ENCODE results near the gene IMPG2. TPM values are rescaled to one million over a fixed set of nuclear protein-coding genes. Genes with fewer than 3 reads are reported as not detected.
A peak's percentile ranks its signal among the peaks of the same experiment; 100 is the strongest.

Gene IMPG2
- total RNA-seq, 2 donors from 2014 or later: 0.18 to 0.26 TPM

DNA sequence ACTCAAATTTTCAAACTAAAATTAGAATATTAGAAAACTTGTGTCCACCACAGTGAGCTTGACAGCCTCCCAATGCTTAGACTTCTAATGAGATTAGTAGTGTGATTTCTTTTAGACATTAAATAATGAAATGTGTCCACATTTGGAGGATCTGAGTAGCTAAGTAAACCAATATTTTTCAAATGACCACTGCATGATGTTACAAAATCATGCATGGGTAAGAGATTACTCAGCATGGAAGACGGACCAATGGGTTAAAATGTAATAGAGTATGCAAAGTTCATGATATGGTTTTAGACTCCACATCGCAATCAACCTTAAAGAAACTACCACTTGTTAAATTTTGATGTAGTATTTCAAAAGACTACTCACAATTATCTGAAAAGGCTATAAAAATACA is 130.6 kb downstream of the IMPG2 start:
- TF ChIP-seq, protein P1, sequence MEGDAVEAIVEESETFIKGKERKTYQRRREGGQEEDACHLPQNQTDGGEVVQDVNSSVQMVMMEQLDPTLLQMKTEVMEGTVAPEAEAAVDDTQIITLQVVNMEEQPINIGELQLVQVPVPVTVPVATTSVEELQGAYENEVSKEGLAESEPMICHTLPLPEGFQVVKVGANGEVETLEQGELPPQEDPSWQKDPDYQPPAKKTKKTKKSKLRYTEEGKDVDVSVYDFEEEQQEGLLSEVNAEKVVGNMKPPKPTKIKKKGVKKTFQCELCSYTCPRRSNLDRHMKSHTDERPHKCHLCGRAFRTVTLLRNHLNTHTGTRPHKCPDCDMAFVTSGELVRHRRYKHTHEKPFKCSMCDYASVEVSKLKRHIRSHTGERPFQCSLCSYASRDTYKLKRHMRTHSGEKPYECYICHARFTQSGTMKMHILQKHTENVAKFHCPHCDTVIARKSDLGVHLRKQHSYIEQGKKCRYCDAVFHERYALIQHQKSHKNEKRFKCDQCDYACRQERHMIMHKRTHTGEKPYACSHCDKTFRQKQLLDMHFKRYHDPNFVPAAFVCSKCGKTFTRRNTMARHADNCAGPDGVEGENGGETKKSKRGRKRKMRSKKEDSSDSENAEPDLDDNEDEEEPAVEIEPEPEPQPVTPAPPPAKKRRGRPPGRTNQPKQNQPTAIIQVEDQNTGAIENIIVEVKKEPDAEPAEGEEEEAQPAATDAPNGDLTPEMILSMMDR (conservative IDR thresholded peaks at IDR 0.05): no peak
- Mint-ChIP-seq H3K4me3 (no peak overlapping the region), H3K9me3 (peaks cover 14% of the 10 kb centered on the region), H3K36me3 (ENCODE audit: low read depth) (no peaks in the 10 kb centered on the region), H3K27me3 (ENCODE audit: insufficient read depth) (no peaks in the 10 kb centered on the region), H3K4me1 (no peaks in the 10 kb centered on the region), H3K27ac (no peak overlapping the region)
- H3K9ac ChIP-seq (ENCODE audit: extremely low read depth, low read length, poor library complexity, severe bottlenecking): no peak overlapping the region
- no peak overlapping the region for H3K4me3 ChIP-seq (ENCODE audit: low read length)
- no peaks in the 10 kb centered on the region for H3K4me1 ChIP-seq (ENCODE audit: control insufficient read depth, insufficient read depth, low read length)
- H3K27me3 ChIP-seq (ENCODE audit: control insufficient read depth, insufficient read depth, low read length, poor library complexity, severe bottlenecking): no peaks in the 10 kb centered on the region
- 93% methylated on average over 2 of the region's 2 CpGs; no CpG with 5 or more reads in 1 of the 2 experiments for WGBS, 2 experiments (ENCODE audit: insufficient coverage in 1 of 2, insufficient read length in 1 of 2)
- H3K36me3 ChIP-seq (ENCODE audit: control insufficient read depth, insufficient read depth, low read length): no peaks in the 10 kb centered on the region
- no peak for DNase-seq
- H3K27ac ChIP-seq (ENCODE audit: low read depth, low read length): no peak overlapping the region
- H3K9me3 ChIP-seq (ENCODE audit: control insufficient read depth, low read length): peaks cover 18% of the 10 kb centered on the region

DNA sequence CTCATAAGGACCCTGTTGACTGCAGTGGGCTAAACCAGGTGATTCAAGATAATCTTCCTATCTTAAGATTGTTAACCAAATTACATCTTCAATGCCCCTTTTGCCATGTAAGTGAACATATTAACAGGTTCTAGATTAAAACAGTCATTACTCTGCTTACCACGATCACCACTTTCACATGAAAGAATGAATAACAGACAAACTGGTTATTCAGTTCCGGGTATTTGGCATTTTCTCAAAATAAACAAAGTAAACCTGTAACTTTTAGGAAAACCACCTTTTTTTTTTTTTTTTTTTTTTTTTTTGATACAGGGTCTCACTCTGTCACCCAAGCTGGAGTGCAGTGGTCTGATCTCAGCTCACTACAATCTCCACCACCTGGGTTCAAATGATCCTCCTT is 131.2 kb downstream of the IMPG2 start:
- peak overlapping the region; percentile 27 for H3K4me3 ChIP-seq (ENCODE audit: low read length)
- TF ChIP-seq, protein P1 (conservative IDR thresholded peaks at IDR 0.05): no peak
- Mint-ChIP-seq H3K27me3 (ENCODE audit: insufficient read depth) (no peaks in the 10 kb centered on the region), H3K36me3 (ENCODE audit: low read depth) (no peaks in the 10 kb centered on the region), H3K9me3 (peaks cover 14% of the 10 kb centered on the region), H3K4me1 (no peaks in the 10 kb centered on the region), H3K4me3 (no peak overlapping the region), H3K27ac (no peak overlapping the region)
- no peaks in the 10 kb centered on the region for H3K27me3 ChIP-seq (ENCODE audit: control insufficient read depth, insufficient read depth, low read length, poor library complexity, severe bottlenecking)
- no peaks in the 10 kb centered on the region for H3K36me3 ChIP-seq (ENCODE audit: control insufficient read depth, insufficient read depth, low read length)
- H3K27ac ChIP-seq (ENCODE audit: low read depth, low read length): no peak overlapping the region
- H3K9ac ChIP-seq (ENCODE audit: extremely low read depth, low read length, poor library complexity, severe bottlenecking): no peak overlapping the region
- 98 to 100% methylated on average over 1 to 2 of the region's 2 CpGs for WGBS, 2 experiments (ENCODE audit: insufficient coverage in 1 of 2, insufficient read length in 1 of 2)
- no peaks in the 10 kb centered on the region for H3K4me1 ChIP-seq (ENCODE audit: control insufficient read depth, insufficient read depth, low read length)
- DNase-seq: no peak
- peaks cover 18% of the 10 kb centered on the region for H3K9me3 ChIP-seq (ENCODE audit: control insufficient read depth, low read length)

DNA sequence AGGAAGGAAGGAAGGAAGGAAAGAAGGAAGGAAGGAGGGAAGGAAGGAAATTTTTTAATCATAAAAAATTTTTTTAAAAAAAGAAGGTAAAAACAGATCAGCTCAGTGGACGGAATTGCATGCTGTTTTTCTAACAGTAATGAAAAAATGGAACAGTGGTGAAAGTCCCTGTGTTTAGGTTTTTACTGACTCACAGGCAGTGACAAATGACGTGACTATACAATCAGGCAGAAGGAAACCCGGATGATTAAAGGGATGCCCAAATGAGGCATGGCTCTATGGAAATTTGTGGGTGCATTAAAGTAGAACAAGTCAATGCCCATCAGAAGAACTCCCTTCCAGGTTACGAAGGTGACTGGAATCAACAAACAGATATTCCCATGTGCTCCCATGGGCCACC is 135.0 kb downstream of the IMPG2 start:
- Mint-ChIP-seq H3K9me3 (peaks cover 8% of the 10 kb centered on the region), H3K27me3 (ENCODE audit: insufficient read depth) (no peaks in the 10 kb centered on the region), H3K4me3 (no peak overlapping the region), H3K36me3 (ENCODE audit: low read depth) (no peaks in the 10 kb centered on the region), H3K4me1 (no peaks in the 10 kb centered on the region), H3K27ac (no peak overlapping the region)
- Histone ChIP-seq H3K27me3 (ENCODE audit: control insufficient read depth, insufficient read depth, low read length, poor library complexity, severe bottlenecking) (no peaks in the 10 kb centered on the region), H3K9ac (ENCODE audit: extremely low read depth, low read length, poor library complexity, severe bottlenecking) (no peak overlapping the region), H3K9me3 (ENCODE audit: control insufficient read depth, low read length) (peaks cover 18% of the 10 kb centered on the region), H3K27ac (ENCODE audit: low read depth, low read length) (no peak overlapping the region), H3K4me3 (ENCODE audit: low read length) (no peak overlapping the region), H3K4me1 (ENCODE audit: control insufficient read depth, insufficient read depth, low read length) (no peaks in the 10 kb centered on the region), H3K36me3 (ENCODE audit: control insufficient read depth, insufficient read depth, low read length) (no peaks in the 10 kb centered on the region)
- WGBS, 2 experiments (ENCODE audit: insufficient coverage in 1 of 2, insufficient read length in 1 of 2): 96% methylated on average over 4 of the region's 4 CpGs
- DNase-seq: no peak
- TF ChIP-seq, protein P1 (conservative IDR thresholded peaks at IDR 0.05): no peak

All from endodermal cell (in vitro differentiated cells).